HepG2 (cell line): ENCODE measurements around the gene LDAF1. TPM values are rescaled to one million over a fixed set of nuclear protein-coding genes. Genes with fewer than 3 reads are reported as not detected.
A peak's percentile ranks its signal among the peaks of the same experiment; 100 is the strongest.

Experiments used
- ATAC-seq: fragments of 200-7000 bp; cut with Tn5 transposase; 3 replicates; pipeline ENCODE4 v1.9.1; 2020; ENCODE audit warnings: mild to moderate bottlenecking, moderate library complexity
- BruUV-seq: library from RNA; stranded (reverse); fragments of 400-500 nt; replicated peaks from 2 replicates; lab custom pipeline; 2021; lab: Mats Ljungman, UMichigan
- CTCF ChIA-PET: fragments of 300-600 bp; formaldehyde crosslinking; extraction: SDS; loops from one replicate; lab custom pipeline; 2021; ENCODE audit warnings: low total read pairs, inconsistent platforms, low intra/inter-chr PET ratio; lab: Yijun Ruan, JAX
- POLR2A ChIA-PET: fragments of 350-600 bp; sonication (Branson Sonifier 250); formaldehyde crosslinking; loops from one replicate; lab custom pipeline; 2020; ENCODE audit warnings: antibody characterized with exemption, inconsistent platforms; lab: Yijun Ruan, JAX
- DNase-seq: peaks from one replicate; pipeline ENCODE4 v3.0.0-alpha.2; 2015; ENCODE audit warnings: low spot score
- FAIRE-seq: peaks from 3 replicates; lab custom pipeline; 2011; peaks lifted over from hg19 to GRCh38; lab: Jason Lieb, UNC
- H2AFZ ChIP-seq: one replicate; pipeline ENCODE4 v1.6.1; 2011; ENCODE audit warnings: low read length, inconsistent platforms
- H3K27ac ChIP-seq: fragments of 300-600 bp; 3 replicates; pipeline ENCODE4 v1.8.0; 2011; ENCODE audit warnings: mixed run types, mild to moderate bottlenecking, mixed read lengths, low read length, inconsistent platforms; ENCODE audit not compliant: insufficient read depth; ENCODE audit errors: extremely low read length
- H3K27me3 ChIP-seq, 2 experiments: fragments of 200-600 bp in 1 of 2; 2 replicates in 1 of 2; 3 replicates in 1 of 2; pipeline versions ENCODE4 v1.6.0 to v1.8.0; 2011; ENCODE audit warnings: low read length in 2 of 2, mild to moderate bottlenecking in 2 of 2, moderate library complexity in 2 of 2, inconsistent platforms in 1 of 2; ENCODE audit not compliant: insufficient read depth in 2 of 2, control insufficient read depth in 1 of 2
- H3K36me3 ChIP-seq, 2 experiments: fragments of 200-600 bp in 1 of 2; replicated peaks in 1 of 2; 2 replicates in 1 of 2; 3 replicates in 1 of 2; pipeline versions ENCODE4 v1.5.1 to v1.8.0; 2011; ENCODE audit warnings: low read length in 2 of 2, inconsistent platforms in 1 of 2; ENCODE audit not compliant: insufficient read depth in 2 of 2, control insufficient read depth in 1 of 2
- H3K4me1 ChIP-seq: 2 replicates; pipeline ENCODE4 v1.5.1; 2012; ENCODE audit warnings: low read length, inconsistent platforms; ENCODE audit not compliant: insufficient read depth
- H3K4me2 ChIP-seq: 2 replicates; pipeline ENCODE4 v1.6.0; 2011; ENCODE audit warnings: low read depth, low read length, inconsistent platforms
- H3K4me3 ChIP-seq, 3 experiments: fragments of 200-600 bp in 1 of 3; sonication (generic), shearing (Covaris generic) in 1 of 3; replicated peaks in 1 of 3; 2 replicates each; pipeline ENCODE4 v1.5.1; 2011 to 2016; ENCODE audit warnings: low read length in 3 of 3, inconsistent platforms in 2 of 3, low read depth in 2 of 3, mild to moderate bottlenecking in 2 of 3, control low read depth in 1 of 3, mixed read lengths in 1 of 3; ENCODE audit not compliant: insufficient read depth in 1 of 3
- H3K79me2 ChIP-seq: one replicate; pipeline ENCODE4 v1.6.1; 2011; ENCODE audit warnings: low read length, inconsistent platforms; ENCODE audit not compliant: insufficient read depth
- H3K9ac ChIP-seq: 2 replicates; pipeline ENCODE4 v1.6.0; 2011; ENCODE audit warnings: mild to moderate bottlenecking, low read depth, low read length, inconsistent platforms; ENCODE audit not compliant: insufficient read depth
- H3K9me3 ChIP-seq: 2 replicates; pipeline ENCODE4 v1.5.1; 2012; ENCODE audit warnings: mild to moderate bottlenecking, low read length
- H4K20me1 ChIP-seq: 2 replicates; pipeline ENCODE4 v1.6.0; 2011; ENCODE audit warnings: inconsistent platforms, mild to moderate bottlenecking, low read length, moderate library complexity; ENCODE audit not compliant: insufficient read depth
- ATM ChIP-seq: fragments of 450-650 bp; IDR thresholded peaks from 2 replicates; pipeline ENCODE4 v1.7.1; 2017; ENCODE audit warnings: mild to moderate bottlenecking, borderline replicate concordance
- BCL6 ChIP-seq: IDR thresholded peaks from 2 replicates; pipeline ENCODE4 v1.6.1; 2016; ENCODE audit warnings: missing genetic modification reagents, missing compliant biosample characterization
- DMAP1 ChIP-seq: IDR thresholded peaks from 2 replicates; pipeline ENCODE4 v1.6.1; 2016
- NFE2 ChIP-seq: sonication (generic); formaldehyde crosslinking; IDR thresholded peaks from 2 replicates; pipeline ENCODE4 v1.4.0; 2020; ENCODE audit warnings: missing genetic modification reagents
- NR2C2 ChIP-seq: sonication (generic); formaldehyde crosslinking; IDR thresholded peaks from 2 replicates; pipeline ENCODE4 v1.4.0; 2020; ENCODE audit warnings: missing genetic modification reagents, mild to moderate bottlenecking, moderate library complexity, borderline replicate concordance
- RCOR2 ChIP-seq: IDR thresholded peaks from 2 replicates; pipeline ENCODE4 v1.6.1; 2016; ENCODE audit warnings: missing biosample characterization, missing genetic modification reagents
- SP5 ChIP-seq: IDR thresholded peaks from 2 replicates; pipeline ENCODE4 v1.6.1; 2016; ENCODE audit warnings: low read depth, borderline replicate concordance
- WIZ ChIP-seq: sonication (generic); formaldehyde crosslinking; IDR thresholded peaks from 2 replicates; pipeline ENCODE4 v1.5.1; 2020; ENCODE audit warnings: mild to moderate bottlenecking, missing genetic modification reagents
- ZNF20 ChIP-seq: sonication (generic); formaldehyde crosslinking; IDR thresholded peaks from 2 replicates; pipeline ENCODE4 v1.4.0; 2020; ENCODE audit warnings: mild to moderate bottlenecking, moderate library complexity, missing genetic modification reagents
- ZNF296 ChIP-seq: sonication (generic); formaldehyde crosslinking; conservative IDR thresholded peaks from 2 replicates; pipeline ENCODE4 v1.5.0; 2020; ENCODE audit warnings: mild to moderate bottlenecking, missing genetic modification reagents
- ZNF441 ChIP-seq: sonication (generic); formaldehyde crosslinking; IDR thresholded peaks from 2 replicates; pipeline ENCODE4 v1.7.0; 2021; ENCODE audit warnings: missing genetic modification reagents, borderline replicate concordance
- ZNF569 ChIP-seq: sonication (generic); formaldehyde crosslinking; IDR thresholded peaks from 2 replicates; pipeline ENCODE4 v1.5.0; 2020; ENCODE audit warnings: mild to moderate bottlenecking, missing genetic modification reagents, moderate library complexity, borderline replicate concordance
- ZNF788 ChIP-seq: sonication (generic); formaldehyde crosslinking; IDR thresholded peaks from 2 replicates; pipeline ENCODE4 v1.5.0; 2020; ENCODE audit warnings: mild to moderate bottlenecking, missing genetic modification reagents, borderline replicate concordance
- ZSCAN9 ChIP-seq: IDR thresholded peaks from 2 replicates; pipeline ENCODE4 v1.6.1; 2016; ENCODE audit warnings: borderline replicate concordance
- WGBS: methylation state at CpG from one replicate; pipeline ENCODE4 v1.1.6; 2017; ENCODE audit warnings: low lambda C conversion rate; 5-methylcytosine and 5-hydroxymethylcytosine counted together
- in situ Hi-C: cut with HindIII; loops from 2 replicates; pipeline ENCODE4 v1.10.0; 2017; ENCODE audit warnings: low pct_unique_long_range_greater_than_20kb; ENCODE audit not compliant: extremely low pct_ligation_motif_present
- intact Hi-C: fragments of 100-400 bp; cut with micrococcal nuclease; formaldehyde crosslinking; loops from one replicate; pipeline ENCODE4 v1.10.0; 2022; ENCODE audit not compliant: unreplicated experiment
- polyA plus RNA-seq, 8 experiments: library from polyadenylated mRNA; depleted of rRNA in 3 of 8; stranded (reverse) in 7 of 8; unstranded in 1 of 8; fragments of >200 nt; fragmentation: Illumina TruSeq in 4 of 8; extraction: Trizol in 4 of 8; gene quantifications; 2 replicates each; pipeline versions ENCODE4 v1.2.1 to v1.2.3, GENCODE V29; 2011 to 2016; ENCODE audit warnings: low read depth in 4 of 8, missing spikeins in 1 of 8, mixed read lengths in 1 of 8; ENCODE audit not compliant: insufficient read depth in 1 of 8
- total RNA-seq, 5 experiments: library from RNA; depleted of rRNA; stranded (reverse); fragments of >200 nt; fragmentation: Illumina TruSeq; extraction: Trizol; gene quantifications; 2 replicates each; pipeline ENCODE4 v1.2.3, GENCODE V29; 2016; ENCODE audit warnings: low read depth in 1 of 5
- TF ChIP-seq, protein P1 (sequence below): sonication (generic); formaldehyde crosslinking; conservative IDR thresholded peaks from 2 replicates; pipeline ENCODE4 v1.8.0; 2022; ENCODE audit warnings: mild to moderate bottlenecking, moderate library complexity, missing genetic modification reagents
- TF ChIP-seq, protein P2 (sequence below): sonication (generic); formaldehyde crosslinking; IDR thresholded peaks from 2 replicates; pipeline ENCODE4 v1.4.0; 2020; ENCODE audit warnings: mild to moderate bottlenecking, low read depth, missing genetic modification reagents
- TF ChIP-seq, protein P3 (sequence below): IDR thresholded peaks from 2 replicates; pipeline ENCODE4 v1.6.1; 2012; ENCODE audit warnings: low read depth, low read length, improper control_type of control experiment
- TF ChIP-seq, protein P4 (sequence below): sonication (generic); formaldehyde crosslinking; IDR thresholded peaks from 2 replicates; pipeline ENCODE4 v1.8.1; 2023; ENCODE audit warnings: missing genetic modification reagents, inconsistent platforms, borderline replicate concordance
- TF ChIP-seq, protein P5 (sequence below): fragments of 450-650 bp; IDR thresholded peaks from 2 replicates; pipeline ENCODE4 v1.6.1; 2017

LDAF1 gene
- total and polyA plus RNA-seq, 2 of the 13 experiments (the other 11 are each of a cell fraction or from before 2014, with no cell fraction given), result 6.3 to 7.5 TPM

DNA sequence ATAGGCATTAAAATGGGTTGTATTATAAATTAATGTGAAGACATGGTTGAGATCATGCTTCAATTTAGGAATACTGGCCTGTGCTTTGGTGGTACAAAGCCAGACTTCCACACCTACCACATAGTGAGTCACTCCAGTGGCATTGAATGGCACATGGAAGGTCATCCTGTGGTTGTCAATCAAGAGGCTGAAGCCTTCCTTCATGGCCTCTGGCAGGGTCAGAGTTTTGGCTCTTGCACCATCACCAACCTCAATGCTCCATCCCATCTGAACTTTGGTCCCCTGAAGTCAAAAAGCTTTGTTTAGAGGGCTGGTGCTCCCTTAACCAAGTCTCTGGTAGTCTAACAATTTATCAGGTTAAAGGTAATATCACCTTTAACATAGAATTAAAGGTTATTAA, 46.8 kb downstream of the LDAF1 start (continued):
- TF ChIP-seq RCOR2 (peak; percentile 78; the same call in 1 of the 2 replicates), BCL6 (CRISPR knock-in tag) (0 out of 2 replicates have a peak, but pooled peaks have one; percentile 26)
- TF ChIP-seq, protein P1, sequence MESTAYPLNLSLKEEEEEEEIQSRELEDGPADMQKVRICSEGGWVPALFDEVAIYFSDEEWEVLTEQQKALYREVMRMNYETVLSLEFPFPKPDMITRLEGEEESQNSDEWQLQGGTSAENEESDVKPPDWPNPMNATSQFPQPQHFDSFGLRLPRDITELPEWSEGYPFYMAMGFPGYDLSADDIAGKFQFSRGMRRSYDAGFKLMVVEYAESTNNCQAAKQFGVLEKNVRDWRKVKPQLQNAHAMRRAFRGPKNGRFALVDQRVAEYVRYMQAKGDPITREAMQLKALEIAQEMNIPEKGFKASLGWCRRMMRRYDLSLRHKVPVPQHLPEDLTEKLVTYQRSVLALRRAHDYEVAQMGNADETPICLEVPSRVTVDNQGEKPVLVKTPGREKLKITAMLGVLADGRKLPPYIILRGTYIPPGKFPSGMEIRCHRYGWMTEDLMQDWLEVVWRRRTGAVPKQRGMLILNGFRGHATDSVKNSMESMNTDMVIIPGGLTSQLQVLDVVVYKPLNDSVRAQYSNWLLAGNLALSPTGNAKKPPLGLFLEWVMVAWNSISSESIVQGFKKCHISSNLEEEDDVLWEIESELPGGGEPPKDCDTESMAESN, result no peak

DNA sequence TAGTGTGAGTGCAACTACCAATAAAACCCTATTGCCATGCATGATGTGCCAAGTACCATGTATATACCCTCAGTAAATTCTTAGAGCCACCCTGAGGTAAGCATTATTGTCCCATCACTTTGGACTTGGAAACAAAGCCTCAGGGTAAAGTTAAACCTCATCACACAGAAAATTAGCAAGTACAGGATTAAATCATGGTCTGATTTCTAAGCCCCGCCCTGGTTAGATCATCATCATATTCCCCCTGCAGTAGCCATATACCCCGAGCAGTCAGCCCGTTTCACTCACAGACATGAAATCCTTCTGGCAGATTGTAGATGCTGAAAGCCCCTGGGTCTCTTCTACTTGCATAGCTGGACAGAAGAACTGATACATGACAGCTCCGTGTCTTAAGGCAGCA, 48.1 kb downstream of the LDAF1 start:
- FAIRE-seq (no peak), DNase-seq (no peak), ATAC-seq (no peak)
- intact Hi-C loops, result no loop called here
- in situ Hi-C loops, result no loop called here
- Histone ChIP-seq H3K79me2 (no peaks in the 10 kb centered on the region), H3K36me3 (no peaks in the 10 kb centered on the region), H2AFZ (no peak overlapping the region), H3K4me3 (no peak overlapping the region), H3K27ac (no peak overlapping the region), H3K9ac (no peak overlapping the region), H3K4me1 (peaks cover 29% of the 10 kb centered on the region), H3K27me3 (peaks cover 5 to 19% of the 10 kb centered on the region in 2 experiments; a peak in 3 of 5 replicates), H3K9me3 (no peaks in the 10 kb centered on the region), H4K20me1 (no peaks in the 10 kb centered on the region), H3K4me2 (no peak overlapping the region)
- POLR2A ChIA-PET, result no interaction called here
- CTCF ChIA-PET, result no interaction called here
- no TSS peak for BruUV-seq
- 53% methylated on average over 4 of the region's 4 CpGs for WGBS
- no peak for TF ChIP-seq DMAP1
- TF ChIP-seq ZNF20 (CRISPR knock-in tag), result no peak
- TF ChIP-seq, protein P2, sequence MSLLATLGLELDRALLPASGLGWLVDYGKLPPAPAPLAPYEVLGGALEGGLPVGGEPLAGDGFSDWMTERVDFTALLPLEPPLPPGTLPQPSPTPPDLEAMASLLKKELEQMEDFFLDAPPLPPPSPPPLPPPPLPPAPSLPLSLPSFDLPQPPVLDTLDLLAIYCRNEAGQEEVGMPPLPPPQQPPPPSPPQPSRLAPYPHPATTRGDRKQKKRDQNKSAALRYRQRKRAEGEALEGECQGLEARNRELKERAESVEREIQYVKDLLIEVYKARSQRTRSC (CRISPR knock-in tag), result no peak
- no peak for TF ChIP-seq ZSCAN9 (CRISPR knock-in tag)
- TF ChIP-seq, protein P3, sequence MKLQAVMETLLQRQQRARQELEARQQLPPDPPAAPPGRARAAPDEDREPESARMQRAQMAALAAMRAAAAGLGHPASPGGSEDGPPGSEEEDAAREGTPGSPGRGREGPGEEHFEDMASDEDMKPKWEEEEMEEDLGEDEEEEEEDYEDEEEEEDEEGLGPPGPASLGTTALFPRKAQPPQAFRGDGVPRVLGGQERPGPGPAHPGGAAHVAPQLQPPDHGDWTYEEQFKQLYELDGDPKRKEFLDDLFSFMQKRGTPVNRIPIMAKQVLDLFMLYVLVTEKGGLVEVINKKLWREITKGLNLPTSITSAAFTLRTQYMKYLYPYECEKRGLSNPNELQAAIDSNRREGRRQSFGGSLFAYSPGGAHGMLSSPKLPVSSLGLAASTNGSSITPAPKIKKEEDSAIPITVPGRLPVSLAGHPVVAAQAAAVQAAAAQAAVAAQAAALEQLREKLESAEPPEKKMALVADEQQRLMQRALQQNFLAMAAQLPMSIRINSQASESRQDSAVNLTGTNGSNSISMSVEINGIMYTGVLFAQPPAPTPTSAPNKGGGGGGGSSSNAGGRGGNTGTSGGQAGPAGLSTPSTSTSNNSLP, result no peak
- TF ChIP-seq, protein P4, sequence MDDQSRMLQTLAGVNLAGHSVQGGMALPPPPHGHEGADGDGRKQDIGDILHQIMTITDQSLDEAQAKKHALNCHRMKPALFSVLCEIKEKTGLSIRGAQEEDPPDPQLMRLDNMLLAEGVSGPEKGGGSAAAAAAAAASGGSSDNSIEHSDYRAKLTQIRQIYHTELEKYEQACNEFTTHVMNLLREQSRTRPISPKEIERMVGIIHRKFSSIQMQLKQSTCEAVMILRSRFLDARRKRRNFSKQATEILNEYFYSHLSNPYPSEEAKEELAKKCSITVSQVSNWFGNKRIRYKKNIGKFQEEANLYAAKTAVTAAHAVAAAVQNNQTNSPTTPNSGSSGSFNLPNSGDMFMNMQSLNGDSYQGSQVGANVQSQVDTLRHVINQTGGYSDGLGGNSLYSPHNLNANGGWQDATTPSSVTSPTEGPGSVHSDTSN (CRISPR knock-in tag), result no peak
- TF ChIP-seq SP5 (CRISPR knock-in tag), result no peak
- TF ChIP-seq, protein P5, sequence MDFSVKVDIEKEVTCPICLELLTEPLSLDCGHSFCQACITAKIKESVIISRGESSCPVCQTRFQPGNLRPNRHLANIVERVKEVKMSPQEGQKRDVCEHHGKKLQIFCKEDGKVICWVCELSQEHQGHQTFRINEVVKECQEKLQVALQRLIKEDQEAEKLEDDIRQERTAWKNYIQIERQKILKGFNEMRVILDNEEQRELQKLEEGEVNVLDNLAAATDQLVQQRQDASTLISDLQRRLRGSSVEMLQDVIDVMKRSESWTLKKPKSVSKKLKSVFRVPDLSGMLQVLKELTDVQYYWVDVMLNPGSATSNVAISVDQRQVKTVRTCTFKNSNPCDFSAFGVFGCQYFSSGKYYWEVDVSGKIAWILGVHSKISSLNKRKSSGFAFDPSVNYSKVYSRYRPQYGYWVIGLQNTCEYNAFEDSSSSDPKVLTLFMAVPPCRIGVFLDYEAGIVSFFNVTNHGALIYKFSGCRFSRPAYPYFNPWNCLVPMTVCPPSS, result no peak
- TF ChIP-seq ZNF296 (CRISPR knock-in tag), result no peak
- TF ChIP-seq WIZ, result no peak
- TF ChIP-seq ZNF569 (CRISPR knock-in tag), result no peak
- no peak for TF ChIP-seq ZNF441
- no peak for TF ChIP-seq NFE2 (CRISPR knock-in tag)
- no peak for TF ChIP-seq NR2C2 (CRISPR knock-in tag)
- no peak for TF ChIP-seq ZNF788 (CRISPR knock-in tag)
- TF ChIP-seq ATM, result no peak
